HEK293 (cell line): Measurements from ENCODE around the gene FFAR1.

Experiments used
- CTCF ChIA-PET: fragments of 350-600 bp; formaldehyde crosslinking; extraction: SDS; loops from one replicate; lab custom pipeline; 2021; ENCODE audit warnings: antibody characterized with exemption; lab: Yijun Ruan, JAX
- POLR2A ChIA-PET: fragments of 300-600 bp; formaldehyde crosslinking; extraction: SDS; loops from one replicate; lab custom pipeline; 2020; ENCODE audit warnings: antibody characterized with exemption, inconsistent platforms; lab: Yijun Ruan, JAX
- H3K27ac ChIP-seq: fragments of 200-500 bp; sonication (Bioruptor generic); 2 replicates; pipeline ENCODE4 v1.5.1; 2014; ENCODE audit warnings: low read depth, low read length, control low read depth, inconsistent platforms; ENCODE audit errors: extremely low read depth
- H3K36me3 ChIP-seq, 2 experiments: fragments of 200-500 bp in 1 of 2; sonication (Bioruptor generic) in 1 of 2; 1 replicate in 1 of 2; 2 replicates in 1 of 2; pipeline ENCODE4 v1.5.1; 2014 to 2017; ENCODE audit warnings: inconsistent platforms in 2 of 2, low read length in 2 of 2; ENCODE audit not compliant: control insufficient read depth in 2 of 2, insufficient read depth in 1 of 2
- H3K4me1 ChIP-seq: fragments of 200-500 bp; sonication (Bioruptor generic); 2 replicates; pipeline ENCODE4 v1.5.1; 2014; ENCODE audit warnings: mild to moderate bottlenecking, low read length, inconsistent platforms; ENCODE audit not compliant: control insufficient read depth, insufficient read depth
- H3K4me3 ChIP-seq: 2 replicates; pipeline ENCODE4 v1.5.1; 2011; ENCODE audit warnings: low read depth, mild to moderate bottlenecking, control low read depth, low read length, moderate library complexity
- H3K9me3 ChIP-seq: fragments of 200-500 bp; sonication (Bioruptor generic); 2 replicates; pipeline ENCODE4 v1.5.1; 2014; ENCODE audit warnings: low read depth, low read length, inconsistent platforms; ENCODE audit not compliant: control insufficient read depth, insufficient read depth
- BCL11B ChIP-seq: fragments of 450-650 bp; formaldehyde crosslinking; IDR thresholded peaks from 2 replicates; pipeline ENCODE4 v1.5.1; 2016; ENCODE audit warnings: low read depth, missing biosample characterization, missing genetic modification characterization
- CTCF ChIP-seq: fragments of 450-650 bp; formaldehyde crosslinking; IDR thresholded peaks from 2 replicates; pipeline ENCODE4 v1.5.1; 2016; ENCODE audit warnings: missing biosample characterization, missing genetic modification characterization
- PBX3 ChIP-seq: sonication (generic); formaldehyde crosslinking; IDR thresholded peaks from 2 replicates; pipeline ENCODE4 v1.8.1; 2022; ENCODE audit warnings: mild to moderate bottlenecking, moderate library complexity, missing genetic modification reagents
- YY2 ChIP-seq: fragments of 450-650 bp; formaldehyde crosslinking; IDR thresholded peaks from 2 replicates; pipeline ENCODE4 v1.5.1; 2016; ENCODE audit warnings: missing biosample characterization, missing genetic modification characterization
- ZBTB48 ChIP-seq: fragments of 450-650 bp; formaldehyde crosslinking; IDR thresholded peaks from 2 replicates; pipeline ENCODE4 v1.5.1; 2016; ENCODE audit warnings: missing biosample characterization, missing genetic modification characterization
- ZFP37 ChIP-seq: fragments of 450-650 bp; formaldehyde crosslinking; IDR thresholded peaks from 2 replicates; pipeline ENCODE4 v1.5.1; 2016; ENCODE audit warnings: missing biosample characterization, missing genetic modification characterization
- ZNF157 ChIP-seq: fragments of 450-650 bp; formaldehyde crosslinking; IDR thresholded peaks from 2 replicates; pipeline ENCODE4 v1.5.1; 2016; ENCODE audit warnings: missing biosample characterization, missing genetic modification characterization
- ZNF24 ChIP-seq: fragments of 450-650 bp; formaldehyde crosslinking; IDR thresholded peaks from 2 replicates; pipeline ENCODE4 v1.5.1; 2016; ENCODE audit warnings: missing biosample characterization, missing genetic modification characterization
- ZNF423 ChIP-seq: fragments of 450-650 bp; formaldehyde crosslinking; IDR thresholded peaks from 2 replicates; pipeline ENCODE4 v1.5.1; 2016; ENCODE audit warnings: missing biosample characterization, missing genetic modification characterization
- ZNF658 ChIP-seq: fragments of 450-650 bp; formaldehyde crosslinking; IDR thresholded peaks from 2 replicates; pipeline ENCODE4; 2016; ENCODE audit warnings: missing biosample characterization, missing genetic modification characterization
- ZNF677 ChIP-seq: fragments of 450-650 bp; IDR thresholded peaks from 2 replicates; pipeline ENCODE4 v1.5.0; 2018; ENCODE audit warnings: missing biosample characterization, mild to moderate bottlenecking, missing genetic modification characterization, moderate library complexity
- ZNF768 ChIP-seq: fragments of 450-650 bp; formaldehyde crosslinking; IDR thresholded peaks from 2 replicates; pipeline ENCODE4 v1.5.1; 2018; ENCODE audit warnings: missing biosample characterization, mild to moderate bottlenecking, missing genetic modification characterization
- ZSCAN16 ChIP-seq: fragments of 450-650 bp; formaldehyde crosslinking; IDR thresholded peaks from 2 replicates; pipeline ENCODE4 v1.5.1; 2016; ENCODE audit warnings: missing biosample characterization, missing genetic modification characterization
- TF ChIP-seq, protein P1 (sequence below): fragments of 450-650 bp; formaldehyde crosslinking; IDR thresholded peaks from 2 replicates; pipeline ENCODE4 v1.5.1; 2016; ENCODE audit warnings: missing biosample characterization, missing genetic modification characterization
- TF ChIP-seq, protein P2 (sequence below): fragments of 450-650 bp; formaldehyde crosslinking; IDR thresholded peaks from 2 replicates; pipeline ENCODE4 v1.5.1; 2016; ENCODE audit warnings: missing biosample characterization, missing genetic modification characterization
- TF ChIP-seq, protein P3 (sequence below): fragments of 450-650 bp; formaldehyde crosslinking; IDR thresholded peaks from 2 replicates; pipeline ENCODE4 v1.5.1; 2016; ENCODE audit warnings: missing biosample characterization, missing genetic modification characterization

FFAR1 gene

DNA sequence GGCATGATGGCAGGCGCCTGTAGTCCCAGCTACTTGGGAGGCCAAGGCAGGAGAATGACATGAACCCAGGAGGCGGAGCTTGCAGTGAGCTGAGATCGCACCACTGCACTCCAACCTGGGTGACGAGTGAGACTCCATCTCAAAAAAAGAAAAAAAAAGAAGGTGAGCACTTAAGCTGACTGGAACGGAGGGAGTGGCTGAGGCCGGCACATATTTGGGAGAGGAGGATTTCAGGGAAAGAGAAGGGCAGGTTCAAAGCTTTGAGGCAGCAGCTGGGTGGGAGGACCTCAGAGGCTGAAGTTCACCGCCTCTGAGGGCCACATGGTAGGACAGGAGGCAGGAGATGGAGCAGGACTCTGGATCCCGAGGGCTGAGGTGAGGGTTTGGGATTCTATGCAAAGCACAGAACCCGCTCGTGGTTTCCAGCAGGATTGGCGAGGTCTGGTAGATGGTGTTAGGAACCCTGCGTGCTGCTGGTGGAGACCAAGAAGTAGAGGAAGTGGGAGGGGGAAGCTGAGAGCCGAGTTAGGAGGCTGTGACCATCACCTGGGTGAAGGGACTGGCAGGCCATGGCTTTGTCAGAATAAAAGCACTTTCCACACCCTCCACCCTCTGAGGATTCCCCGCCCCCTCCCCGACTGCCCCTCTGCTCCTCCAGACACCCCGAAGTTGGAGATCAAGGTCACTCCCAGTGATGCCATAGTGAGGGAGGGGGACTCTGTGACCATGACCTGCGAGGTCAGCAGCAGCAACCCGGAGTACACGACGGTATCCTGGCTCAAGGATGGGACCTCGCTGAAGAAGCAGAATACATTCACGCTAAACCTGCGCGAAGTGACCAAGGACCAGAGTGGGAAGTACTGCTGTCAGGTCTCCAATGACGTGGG lies 10.4 kb upstream of the FFAR1 start:
- Histone ChIP-seq H3K4me3 (no peak overlapping the region), H3K27ac (no peak overlapping the region), H3K9me3 (no peaks in the 10 kb centered on the region), H3K4me1 (no peaks in the 10 kb centered on the region), H3K36me3 (no peaks in the 10 kb centered on the region)
- TF ChIP-seq ZNF677 (tag by site-specific recombination) (no peak), ZFP37 (tag by site-specific recombination) (no peak), ZNF768 (tag by site-specific recombination) (no peak), CTCF (tag by site-specific recombination) (no peak), ZNF423 (no peak)
- TF ChIP-seq, protein P1, sequence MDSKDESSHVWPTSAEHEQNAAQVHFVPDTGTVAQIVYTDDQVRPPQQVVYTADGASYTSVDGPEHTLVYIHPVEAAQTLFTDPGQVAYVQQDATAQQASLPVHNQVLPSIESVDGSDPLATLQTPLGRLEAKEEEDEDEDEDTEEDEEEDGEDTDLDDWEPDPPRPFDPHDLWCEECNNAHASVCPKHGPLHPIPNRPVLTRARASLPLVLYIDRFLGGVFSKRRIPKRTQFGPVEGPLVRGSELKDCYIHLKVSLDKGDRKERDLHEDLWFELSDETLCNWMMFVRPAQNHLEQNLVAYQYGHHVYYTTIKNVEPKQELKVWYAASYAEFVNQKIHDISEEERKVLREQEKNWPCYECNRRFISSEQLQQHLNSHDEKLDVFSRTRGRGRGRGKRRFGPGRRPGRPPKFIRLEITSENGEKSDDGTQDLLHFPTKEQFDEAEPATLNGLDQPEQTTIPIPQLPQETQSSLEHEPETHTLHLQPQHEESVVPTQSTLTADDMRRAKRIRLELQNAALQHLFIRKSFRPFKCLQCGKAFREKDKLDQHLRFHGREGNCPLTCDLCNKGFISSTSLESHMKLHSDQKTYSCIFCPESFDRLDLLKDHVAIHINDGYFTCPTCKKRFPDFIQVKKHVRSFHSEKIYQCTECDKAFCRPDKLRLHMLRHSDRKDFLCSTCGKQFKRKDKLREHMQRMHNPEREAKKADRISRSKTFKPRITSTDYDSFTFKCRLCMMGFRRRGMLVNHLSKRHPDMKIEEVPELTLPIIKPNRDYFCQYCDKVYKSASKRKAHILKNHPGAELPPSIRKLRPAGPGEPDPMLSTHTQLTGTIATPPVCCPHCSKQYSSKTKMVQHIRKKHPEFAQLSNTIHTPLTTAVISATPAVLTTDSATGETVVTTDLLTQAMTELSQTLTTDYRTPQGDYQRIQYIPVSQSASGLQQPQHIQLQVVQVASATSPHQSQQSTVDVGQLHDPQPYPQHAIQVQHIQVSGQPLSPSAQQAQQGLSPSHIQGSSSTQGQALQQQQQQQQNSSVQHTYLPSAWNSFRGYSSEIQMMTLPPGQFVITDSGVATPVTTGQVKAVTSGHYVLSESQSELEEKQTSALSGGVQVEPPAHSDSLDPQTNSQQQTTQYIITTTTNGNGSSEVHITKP (tag by site-specific recombination): peak; percentile 77
- TF ChIP-seq, protein P2, sequence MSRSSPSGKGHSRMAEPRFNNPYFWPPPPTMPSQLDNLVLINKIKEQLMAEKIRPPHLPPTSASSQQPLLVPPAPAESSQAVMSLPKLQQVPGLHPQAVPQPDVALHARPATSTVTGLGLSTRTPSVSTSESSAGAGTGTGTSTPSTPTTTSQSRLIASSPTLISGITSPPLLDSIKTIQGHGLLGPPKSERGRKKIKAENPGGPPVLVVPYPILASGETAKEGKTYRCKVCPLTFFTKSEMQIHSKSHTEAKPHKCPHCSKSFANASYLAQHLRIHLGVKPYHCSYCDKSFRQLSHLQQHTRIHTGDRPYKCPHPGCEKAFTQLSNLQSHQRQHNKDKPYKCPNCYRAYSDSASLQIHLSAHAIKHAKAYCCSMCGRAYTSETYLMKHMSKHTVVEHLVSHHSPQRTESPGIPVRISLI (tag by site-specific recombination): peak; percentile 12; the same call in 1 of the 2 replicates
- ChIA-PET CTCF (interaction anchor here (0.5 to 6.8 kb wide), 5 partner anchors 16 to 364 kb away, joined by 3 to 40 read pairs (median 5); no protein-coding TSS in a partner anchor), POLR2A (no interaction called here)

DNA sequence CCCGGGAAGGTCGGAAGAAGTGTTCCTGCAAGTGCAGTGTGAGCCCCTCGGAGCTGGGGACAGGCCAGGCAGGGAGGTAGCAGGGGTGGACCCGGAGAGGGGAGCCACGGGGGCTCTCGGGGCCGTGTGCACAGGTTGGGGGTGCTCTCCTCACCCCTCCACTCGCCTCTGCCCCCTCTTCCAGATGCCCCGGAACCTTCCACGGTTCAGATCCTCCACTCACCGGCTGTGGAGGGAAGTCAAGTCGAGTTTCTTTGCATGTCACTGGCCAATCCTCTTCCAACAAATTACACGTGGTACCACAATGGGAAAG lies 9.8 kb upstream of the FFAR1 start:
- POLR2A ChIA-PET: no interaction called here
- Histone ChIP-seq H3K9me3 (no peaks in the 10 kb centered on the region), H3K4me1 (no peaks in the 10 kb centered on the region), H3K4me3 (no peak overlapping the region), H3K36me3 (no peaks in the 10 kb centered on the region), H3K27ac (no peak overlapping the region)
- CTCF ChIA-PET: interaction anchor here (0.5 to 1.4 kb wide), 3 partner anchors 25 to 364 kb away, joined by 3 to 5 read pairs (median 5); no protein-coding TSS in a partner anchor
- TF ChIP-seq PBX3: no peak
- no peak for TF ChIP-seq ZBTB48 (tag by site-specific recombination)
- no peak for TF ChIP-seq ZSCAN16 (tag by site-specific recombination)
- TF ChIP-seq YY2 (tag by site-specific recombination): no peak
- TF ChIP-seq, protein P3, sequence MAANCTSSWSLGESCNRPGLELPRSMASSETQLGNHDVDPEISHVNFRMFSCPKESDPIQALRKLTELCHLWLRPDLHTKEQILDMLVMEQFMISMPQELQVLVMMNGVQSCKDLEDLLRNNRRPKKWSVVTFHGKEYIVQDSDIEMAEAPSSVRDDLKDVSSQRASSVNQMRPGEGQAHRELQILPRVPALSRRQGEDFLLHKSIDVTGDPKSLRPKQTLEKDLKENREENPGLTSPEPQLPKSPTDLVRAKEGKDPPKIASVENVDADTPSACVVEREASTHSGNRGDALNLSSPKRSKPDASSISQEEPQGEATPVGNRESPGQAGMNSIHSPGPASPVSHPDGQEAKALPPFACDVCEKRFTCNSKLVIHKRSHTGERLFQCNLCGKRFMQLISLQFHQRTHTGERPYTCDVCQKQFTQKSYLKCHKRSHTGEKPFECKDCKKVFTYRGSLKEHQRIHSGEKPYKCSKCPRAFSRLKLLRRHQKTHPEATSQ: no peak
- TF ChIP-seq ZNF157: no peak
- no peak for TF ChIP-seq ZNF24
- TF ChIP-seq BCL11B: no peak
- TF ChIP-seq ZNF658 (tag by site-specific recombination): no peak
- TF ChIP-seq, all 188 proteins: peak for 0
